Body of pancreas (tissue), 4 donors: ENCODE measurements around the gene SNHG17. TPM values are rescaled to one million over a fixed set of nuclear protein-coding genes. Genes with fewer than 3 reads are reported as not detected.

Source experiments
- ATAC-seq: fragments of 150-250 bp; one replicate; pipeline ENCODE4 v1.9.1; 2016
- DNase-seq, 4 donors: peaks; one replicate each; pipeline ENCODE4 v3.0.0-alpha.2; 2019
- H3K27ac ChIP-seq, 4 donors: fragments of 200-600 bp; sonication (generic); 1 replicate in 3 of 4; 2 replicates in 1 of 4; pipeline versions ENCODE4 v1.5.1 to v1.6.1; 2016 to 2019; ENCODE audit warnings: mild to moderate bottlenecking in 1 of 4, mixed read lengths in 1 of 4, moderate library complexity in 1 of 4
- H3K27me3 ChIP-seq, 2 donors: fragments of 200-600 bp; sonication (generic); one replicate each; pipeline ENCODE4 v1.6.0; 2016; ENCODE audit warnings: mild to moderate bottlenecking in 1 of 2
- H3K36me3 ChIP-seq, 2 donors: fragments of 200-600 bp; sonication (generic); replicated peaks in 1 of 2; 2 replicates each; pipeline ENCODE4 v1.5.1; 2016; ENCODE audit warnings: low read depth in 2 of 2; ENCODE audit not compliant: insufficient read depth in 1 of 2
- H3K4me1 ChIP-seq: fragments of 200-600 bp; sonication (generic); one replicate; pipeline ENCODE4 v1.6.0; 2016
- H3K4me3 ChIP-seq, 2 donors: fragments of 200-600 bp; sonication (generic); 1 replicate in 1 of 2; 2 replicates in 1 of 2; pipeline ENCODE4 v1.5.1; 2016 to 2019
- H3K9me3 ChIP-seq, 3 donors: fragments of 200-600 bp; sonication (generic); 1 replicate in 2 of 3; 2 replicates in 1 of 3; pipeline ENCODE4 v1.5.1; 2016
- POLR2A ChIP-seq, 3 donors: fragments of 450-650 bp; IDR thresholded peaks; one replicate each; pipeline ENCODE4 v1.6.1; 2016; ENCODE audit warnings: antibody characterized with exemption in 3 of 3, mild to moderate bottlenecking in 2 of 3
- WGBS, 2 donors: methylation state at CpG; one replicate each; pipeline ENCODE4 v1.1.5; 2017; 5-methylcytosine and 5-hydroxymethylcytosine counted together
- intact Hi-C: fragments of 100-400 bp; cut with DNase I; formaldehyde crosslinking; loops from one replicate; pipeline ENCODE4 v1.15.1; 2023
- total RNA-seq, 2 donors: library from RNA; depleted of rRNA; stranded (reverse); fragments of >200 nt; gene quantifications; one replicate each; pipeline ENCODE4 v1.1.0, GENCODE V29; 2016
- TF ChIP-seq, protein P1 (sequence below), 7 experiments: fragments of 450-650 bp in 4 of 7; fragments of 200-600 bp in 3 of 7; sonication (generic) in 3 of 7; IDR thresholded peaks; one replicate each; pipeline ENCODE4 v1.5.1; 2016 to 2019; ENCODE audit warnings: antibody characterized with exemption in 7 of 7

The SNHG17 gene
- total RNA-seq, 2 donors from 2014 or later = 18.2 to 42.5 TPM

DNA sequence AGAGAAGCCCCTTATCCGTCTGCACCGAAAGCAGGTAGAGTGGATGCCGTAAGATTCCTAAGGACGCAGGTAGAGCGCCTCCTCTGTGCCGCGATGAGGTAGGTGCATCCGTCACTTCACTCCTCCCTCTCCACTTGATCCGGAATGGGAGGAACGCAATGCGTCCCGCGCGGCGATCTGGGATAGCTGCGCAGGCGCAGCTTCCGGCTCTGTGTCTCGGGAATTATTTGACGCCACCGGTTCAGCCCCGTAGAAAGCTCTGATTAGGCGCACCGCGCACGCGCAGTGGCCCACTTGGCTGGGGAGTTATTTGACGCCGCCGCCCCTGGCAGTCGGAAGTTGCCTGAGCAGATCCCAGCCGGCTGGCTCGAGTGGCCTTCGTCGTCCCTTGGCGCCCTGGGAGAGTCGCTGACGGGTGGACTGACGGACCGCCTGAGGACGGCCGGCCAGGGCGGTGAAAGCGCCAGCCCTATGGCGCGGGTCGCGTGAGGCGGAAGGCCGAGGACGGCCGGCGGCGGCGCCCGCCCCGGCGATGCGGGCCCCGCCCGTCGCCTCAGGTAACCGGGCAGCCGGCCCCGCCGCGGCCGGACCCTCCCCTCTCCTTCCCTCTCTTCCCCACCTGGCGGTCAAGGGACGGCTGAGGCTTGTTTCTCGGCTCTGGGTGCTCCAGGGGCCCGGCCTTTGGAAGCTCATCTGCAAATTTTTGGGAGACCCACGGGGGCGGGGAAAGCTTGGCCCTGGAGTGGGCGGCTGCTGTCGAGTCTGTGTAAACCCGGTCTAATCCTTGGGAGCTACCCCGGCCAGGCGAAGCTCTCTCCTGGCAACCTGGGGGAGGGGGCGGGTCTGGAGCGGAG, 37.6 kb upstream of the SNHG17 start, which contains the start of gene RALGAPB:
TSS of gene RALGAPB (plus strand) at position 331 of the 854 bp plus-strand sequence. CDS start 15,590 bp downstream, outside the sequence.
- TF ChIP-seq, protein P1, sequence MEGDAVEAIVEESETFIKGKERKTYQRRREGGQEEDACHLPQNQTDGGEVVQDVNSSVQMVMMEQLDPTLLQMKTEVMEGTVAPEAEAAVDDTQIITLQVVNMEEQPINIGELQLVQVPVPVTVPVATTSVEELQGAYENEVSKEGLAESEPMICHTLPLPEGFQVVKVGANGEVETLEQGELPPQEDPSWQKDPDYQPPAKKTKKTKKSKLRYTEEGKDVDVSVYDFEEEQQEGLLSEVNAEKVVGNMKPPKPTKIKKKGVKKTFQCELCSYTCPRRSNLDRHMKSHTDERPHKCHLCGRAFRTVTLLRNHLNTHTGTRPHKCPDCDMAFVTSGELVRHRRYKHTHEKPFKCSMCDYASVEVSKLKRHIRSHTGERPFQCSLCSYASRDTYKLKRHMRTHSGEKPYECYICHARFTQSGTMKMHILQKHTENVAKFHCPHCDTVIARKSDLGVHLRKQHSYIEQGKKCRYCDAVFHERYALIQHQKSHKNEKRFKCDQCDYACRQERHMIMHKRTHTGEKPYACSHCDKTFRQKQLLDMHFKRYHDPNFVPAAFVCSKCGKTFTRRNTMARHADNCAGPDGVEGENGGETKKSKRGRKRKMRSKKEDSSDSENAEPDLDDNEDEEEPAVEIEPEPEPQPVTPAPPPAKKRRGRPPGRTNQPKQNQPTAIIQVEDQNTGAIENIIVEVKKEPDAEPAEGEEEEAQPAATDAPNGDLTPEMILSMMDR (IDR thresholded peaks at IDR 0.05) = peak in 5 of 7 experiments; percentile 29 to 56 (median 47)
- peak; percentile 75 to 95 (median 93) for TF ChIP-seq POLR2A (IDR thresholded peaks at IDR 0.05)
- no peaks in the 10 kb centered on the region for H3K9me3 ChIP-seq
- H3K36me3 ChIP-seq = no peaks in the 10 kb centered on the region
- H3K4me1 ChIP-seq = peaks cover 25% of the 10 kb centered on the region
- peak within 1 kb of the TSS; percentile 46 to 73 for H3K4me3 ChIP-seq
- 0% methylated on average over 27 to 56 of the region's 81 CpGs for WGBS, 2 donors
- intact Hi-C loops = no loop called here
- H3K27me3 ChIP-seq = no peaks in the 10 kb centered on the region
- peak within 1 kb of the TSS; percentile 87 to 95 (median 92) for H3K27ac ChIP-seq
- DNase-seq (peak; percentile 99 to 100 (median 100)), ATAC-seq (peak; percentile 99)

DNA sequence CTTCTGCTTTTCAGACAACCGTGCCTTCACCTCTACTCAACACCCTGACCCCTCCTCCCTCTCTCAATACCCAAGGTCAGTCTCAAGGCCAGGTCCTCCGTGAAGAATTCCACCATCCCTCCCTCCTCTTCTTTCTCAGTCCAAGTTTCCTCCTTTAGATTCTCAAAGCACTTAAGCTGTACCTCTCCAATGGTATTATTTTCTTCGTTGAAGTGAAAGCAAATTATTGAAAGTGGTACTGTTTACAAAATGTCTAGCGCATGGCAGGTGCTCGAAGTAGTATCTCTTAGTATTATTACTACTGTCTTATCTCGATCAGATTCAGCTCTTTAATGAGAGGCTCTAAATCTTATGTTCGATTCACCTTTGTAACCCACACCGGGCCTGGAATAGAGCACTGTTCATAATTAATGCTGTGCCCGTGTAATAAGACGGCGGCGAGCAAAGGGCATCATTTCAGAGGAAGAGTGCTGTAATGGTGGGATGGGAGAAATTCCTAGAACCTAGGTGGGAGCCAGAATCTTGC, 36.9 kb upstream of the SNHG17 start:
- H3K9me3 ChIP-seq = no peaks in the 10 kb centered on the region
- ATAC-seq (peak; percentile 1), DNase-seq (no peak)
- no peak for TF ChIP-seq POLR2A (IDR thresholded peaks at IDR 0.05)
- TF ChIP-seq, protein P1 (IDR thresholded peaks at IDR 0.05) = no peak
- 6 to 7% methylated on average over 12 of the region's 12 CpGs for WGBS, 2 donors
- H3K4me1 ChIP-seq = peaks cover 25% of the 10 kb centered on the region
- intact Hi-C loops = no loop called here
- H3K36me3 ChIP-seq = no peaks in the 10 kb centered on the region
- H3K27ac ChIP-seq = peak overlapping the region; percentile 71 to 95 (median 90)
- peak overlapping the region in 1 of 2 donors; percentile 38 for H3K4me3 ChIP-seq
- H3K27me3 ChIP-seq = no peaks in the 10 kb centered on the region

DNA sequence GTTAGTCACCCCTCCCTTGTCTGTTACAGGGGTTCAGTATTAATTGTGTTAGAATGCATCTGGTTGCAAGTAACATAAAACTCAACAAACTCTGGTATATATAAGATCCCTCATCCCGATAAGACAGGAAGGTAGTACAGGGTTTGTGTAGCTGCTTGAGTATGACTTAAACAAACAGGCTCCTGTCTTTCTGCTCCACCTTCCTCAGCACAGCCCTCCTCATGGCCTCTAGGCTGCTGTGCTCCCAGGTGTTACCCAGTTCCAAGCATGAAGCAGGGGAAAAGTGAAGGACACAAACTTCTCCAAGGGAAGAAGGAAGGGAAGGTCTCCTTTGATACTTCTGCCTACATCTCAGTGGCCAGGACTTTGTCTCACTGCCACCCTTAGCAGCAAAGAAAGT, 36.1 kb upstream of the SNHG17 start:
- TF ChIP-seq, protein P1 (IDR thresholded peaks at IDR 0.05) = no peak
- no peak for TF ChIP-seq POLR2A (IDR thresholded peaks at IDR 0.05)
- Histone ChIP-seq H3K4me3 (no peak overlapping the region), H3K27ac (peak overlapping the region in 1 of 4 donors; percentile 95), H3K4me1 (peaks cover 25% of the 10 kb centered on the region), H3K27me3 (no peaks in the 10 kb centered on the region), H3K9me3 (no peaks in the 10 kb centered on the region), H3K36me3 (no peaks in the 10 kb centered on the region)
- DNase-seq (no peak), ATAC-seq (no peak)
- WGBS, 2 donors = 56 to 82% methylated on average over 1 of the region's 1 CpG
- intact Hi-C loops = no loop called here

DNA sequence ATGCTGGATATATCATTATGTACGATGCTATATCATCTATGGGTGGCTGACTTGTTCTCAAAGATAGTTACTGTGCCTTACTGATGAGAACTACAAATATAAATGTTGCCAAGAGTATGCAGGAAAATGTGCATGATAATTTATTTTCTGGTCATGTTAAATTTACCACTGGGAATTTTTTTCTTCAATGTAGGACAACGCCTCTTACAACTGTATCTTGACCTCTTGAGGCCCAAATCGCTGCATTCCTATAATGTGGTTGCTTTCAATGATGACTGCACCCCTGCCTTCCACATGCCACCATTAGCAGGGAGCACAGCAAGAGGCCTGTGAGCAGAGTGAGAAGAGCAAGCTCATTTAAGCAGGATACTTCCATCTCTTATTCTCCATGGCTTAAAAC, 31.9 kb upstream of the SNHG17 start:
- no peaks in the 10 kb centered on the region for H3K36me3 ChIP-seq
- 75% methylated on average over 3 of the region's 3 CpGs for WGBS, 2 donors
- H3K4me3 ChIP-seq = no peak overlapping the region
- no peaks in the 10 kb centered on the region for H3K27me3 ChIP-seq
- TF ChIP-seq, protein P1 (IDR thresholded peaks at IDR 0.05) = no peak
- TF ChIP-seq POLR2A (IDR thresholded peaks at IDR 0.05) = no peak
- DNase-seq (no peak), ATAC-seq (no peak)
- peaks cover 4% of the 10 kb centered on the region for H3K4me1 ChIP-seq
- intact Hi-C loops = no loop called here
- H3K27ac ChIP-seq = no peak overlapping the region
- no peaks in the 10 kb centered on the region for H3K9me3 ChIP-seq
